HL-60 (cell line): ENCODE results near the gene KCNQ1.
A peak's percentile ranks its signal among the peaks of the same experiment; 100 is the strongest.

Source experiments
- DNase-seq, 2 experiments: peaks; one replicate each; pipeline ENCODE4 v3.0.0-alpha.2; 2010 to 2020; ENCODE audit warnings: low read depth in 1 of 2, low spot score in 1 of 2
- H3K27ac ChIP-seq: fragments of 250-450 bp; sonication (Bioruptor Pico); replicated peaks from 2 replicates; pipeline ENCODE4 v1.5.1; 2020; ENCODE audit warnings: mild to moderate bottlenecking, moderate library complexity
- H3K27me3 ChIP-seq: fragments of 250-450 bp; sonication (Bioruptor Pico); 2 replicates; pipeline ENCODE4 v1.5.1; 2021; ENCODE audit warnings: mild to moderate bottlenecking, moderate library complexity; ENCODE audit not compliant: insufficient read depth, poor library complexity, severe bottlenecking
- H3K4me3 ChIP-seq: replicated peaks from 2 replicates; pipeline ENCODE4 v1.5.1; 2011; ENCODE audit warnings: mild to moderate bottlenecking, control low read depth, low read length; ENCODE audit not compliant: insufficient read depth
- CTCF ChIP-seq: IDR thresholded peaks from one replicate; pipeline ENCODE4 v1.5.1; 2011; ENCODE audit warnings: low read length, control low read depth, inconsistent platforms; ENCODE audit not compliant: insufficient read depth
- GABPA ChIP-seq: IDR thresholded peaks from 2 replicates; pipeline ENCODE4 v1.6.1; 2012; ENCODE audit warnings: low read depth
- POLR2AphosphoS5 ChIP-seq: IDR thresholded peaks from 2 replicates; pipeline ENCODE4 v1.6.1; 2012; ENCODE audit warnings: low read depth
- REST ChIP-seq: IDR thresholded peaks from 2 replicates; pipeline ENCODE4 v1.6.1; 2012; ENCODE audit warnings: low read depth; ENCODE audit not compliant: insufficient replicate concordance
- SPI1 ChIP-seq: IDR thresholded peaks from 2 replicates; pipeline ENCODE4 v1.6.1; 2012; ENCODE audit warnings: low read depth, mild to moderate bottlenecking, borderline replicate concordance

KCNQ1 gene

GRCh38 chr11:2396471-2396870 lies 48.3 kb upstream of the KCNQ1 start:
- H3K27ac ChIP-seq = no peak overlapping the region
- DNase-seq = no peak
- H3K4me3 ChIP-seq = no peak overlapping the region
- H3K27me3 ChIP-seq = no peaks in the 10 kb centered on the region
- no peak for TF ChIP-seq SPI1

GRCh38 chr11:2397005-2397404 lies 47.8 kb upstream of the KCNQ1 start:
- no peak overlapping the region for H3K4me3 ChIP-seq
- no peak for DNase-seq
- TF ChIP-seq GABPA (no peak), REST (no peak), SPI1 (no peak), CTCF (no peak), POLR2AphosphoS5 (no peak)
- no peak overlapping the region for H3K27ac ChIP-seq
- no peaks in the 10 kb centered on the region for H3K27me3 ChIP-seq

- peak overlapping the region; percentile 81 for H3K4me3 ChIP-seq
- H3K27ac ChIP-seq = peak overlapping the region; percentile 85
- no peaks in the 10 kb centered on the region for H3K27me3 ChIP-seq
- no peak for DNase-seq
- TF ChIP-seq CTCF = no peak
Measured at GRCh38 chr11:2398664-2399355, 46.0 kb upstream of the KCNQ1 start.

- Histone ChIP-seq H3K27ac (peak overlapping the region; percentile 85), H3K4me3 (peak overlapping the region; percentile 81), H3K27me3 (no peaks in the 10 kb centered on the region)
- TF ChIP-seq SPI1 (no peak), GABPA (no peak), POLR2AphosphoS5 (no peak), REST (no peak), CTCF (no peak)
- DNase-seq = peak in 1 of 2 experiments; percentile 14
Measured at GRCh38 chr11:2399488-2400068, 45.2 kb upstream of the KCNQ1 start.
